Measurements from ENCODE around the gene FYTTD1.

Gene FYTTD1

DNA sequence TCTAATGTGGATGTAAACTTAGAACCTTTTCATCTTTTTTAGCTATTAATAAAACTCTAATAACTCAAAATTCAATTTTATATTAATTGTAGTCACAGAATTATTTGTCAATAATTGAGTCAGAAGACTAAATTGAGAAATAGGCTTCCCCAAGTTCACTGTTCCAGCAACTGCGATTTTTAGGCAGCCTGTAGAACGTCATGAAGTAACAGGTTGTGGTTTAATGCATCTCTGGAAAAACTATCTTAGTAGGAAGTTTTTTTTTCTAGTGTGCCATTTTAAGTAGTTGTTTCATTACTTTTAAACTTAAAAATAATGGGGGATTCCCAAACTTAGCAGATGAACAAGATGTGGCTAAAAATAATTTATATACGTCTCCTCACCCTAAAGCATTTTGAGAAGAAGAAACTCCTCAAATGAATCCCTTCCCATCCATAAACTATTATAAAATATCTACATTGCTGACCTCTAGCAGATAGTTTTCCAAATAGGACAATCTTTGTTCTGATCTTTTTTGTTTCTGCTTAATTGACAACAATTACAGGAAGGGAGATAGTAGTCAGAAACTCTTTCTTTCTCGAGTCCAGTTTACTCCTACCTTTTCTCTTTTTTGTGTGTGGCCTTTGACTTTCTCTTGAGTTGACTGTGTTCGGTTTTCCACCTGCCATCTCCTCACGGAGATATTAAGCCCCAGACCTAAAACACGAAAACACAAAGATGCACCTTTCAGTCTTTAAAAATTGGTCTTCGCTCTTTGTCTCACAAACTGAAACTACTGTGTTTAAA, 84.4 kb downstream of the FYTTD1 start:
- DNase-seq (ENCODE audit: low read depth in 2 of 2), result no peak

DNA sequence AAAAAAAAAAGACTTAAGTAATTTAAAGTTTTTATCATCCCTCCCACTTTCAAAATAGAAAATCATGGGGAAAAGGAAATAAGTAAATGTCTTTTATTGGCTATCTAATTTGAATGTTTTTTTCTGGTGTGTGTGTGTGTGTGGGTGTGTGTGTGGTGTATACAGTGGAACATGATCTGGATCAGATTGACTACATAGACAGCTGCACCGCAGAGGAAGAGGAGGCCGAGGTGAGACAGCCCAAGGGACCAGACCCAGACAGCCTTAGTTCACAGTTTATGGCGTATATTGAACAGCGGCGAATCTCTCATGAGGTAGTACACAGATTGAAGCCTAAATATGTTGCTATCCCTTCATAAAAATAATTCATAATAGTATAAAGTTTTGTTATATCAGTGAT, 85.8 kb downstream of the FYTTD1 start:
- DNase-seq (ENCODE audit: low read depth in 2 of 2), result no peak

DNA sequence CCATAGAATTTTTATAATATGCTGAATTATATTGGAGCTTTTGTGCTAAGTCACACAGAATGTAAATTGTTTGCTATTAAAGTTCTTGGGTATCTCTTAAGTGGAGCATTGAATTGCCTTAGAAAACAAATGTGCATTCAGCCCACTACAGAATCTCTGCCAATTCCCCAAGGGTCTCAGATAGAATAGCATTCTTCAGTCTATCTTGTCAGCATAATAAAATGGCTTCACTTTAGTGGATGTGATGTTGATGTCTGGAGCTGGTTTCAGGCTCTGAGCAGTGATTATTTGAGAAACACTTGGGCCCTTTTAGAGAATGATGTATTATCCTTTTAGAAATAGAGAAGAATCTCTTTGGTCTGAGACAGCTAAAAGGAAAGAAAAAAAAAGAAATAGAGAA, 86.6 kb downstream of the FYTTD1 start:
- no peak for DNase-seq (ENCODE audit: low read depth in 2 of 2)

Measured in activated CD4-positive, alpha-beta T cell treated with anti-CD3 and anti-CD28 coated beads for 24 hours (primary cell).